ENCODE results near the gene IQUB. TPM values are rescaled to one million over a fixed set of nuclear protein-coding genes. Genes with fewer than 3 reads are reported as not detected.

The IQUB gene
- total RNA-seq, 1 donor from 2014 or later, result not detected

DNA sequence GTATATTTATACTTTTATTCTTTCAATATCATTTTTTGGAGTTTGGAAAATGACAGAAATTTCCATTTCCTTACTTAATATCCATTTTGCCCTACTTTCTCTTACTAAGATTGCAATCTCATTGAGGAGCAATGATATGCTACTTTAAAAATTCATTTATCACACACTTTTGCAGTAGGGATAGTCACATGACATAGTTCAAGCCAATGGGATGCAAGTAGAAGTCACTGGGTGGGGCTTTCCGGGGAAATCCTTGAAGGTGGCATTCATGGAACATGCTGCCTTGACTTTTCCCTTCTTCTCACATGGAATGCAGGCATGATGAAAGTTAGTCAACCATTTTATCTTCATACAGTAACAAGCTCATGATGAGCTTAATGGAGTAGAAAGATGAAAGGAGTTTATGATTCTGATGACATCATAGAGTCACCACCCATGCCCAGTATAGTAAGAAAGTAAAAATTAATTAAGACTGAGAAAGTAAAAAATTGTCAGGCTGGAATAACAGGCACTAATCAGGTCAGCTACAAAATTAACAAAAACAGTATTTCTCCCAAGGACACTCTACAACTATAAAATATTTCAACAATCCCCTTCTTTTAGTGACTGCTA lies 33.4 kb downstream of the IQUB start:
- FAIRE-seq (no peak), DNase-seq (ENCODE audit: low read depth) (no peak)
- TF ChIP-seq, protein P1, sequence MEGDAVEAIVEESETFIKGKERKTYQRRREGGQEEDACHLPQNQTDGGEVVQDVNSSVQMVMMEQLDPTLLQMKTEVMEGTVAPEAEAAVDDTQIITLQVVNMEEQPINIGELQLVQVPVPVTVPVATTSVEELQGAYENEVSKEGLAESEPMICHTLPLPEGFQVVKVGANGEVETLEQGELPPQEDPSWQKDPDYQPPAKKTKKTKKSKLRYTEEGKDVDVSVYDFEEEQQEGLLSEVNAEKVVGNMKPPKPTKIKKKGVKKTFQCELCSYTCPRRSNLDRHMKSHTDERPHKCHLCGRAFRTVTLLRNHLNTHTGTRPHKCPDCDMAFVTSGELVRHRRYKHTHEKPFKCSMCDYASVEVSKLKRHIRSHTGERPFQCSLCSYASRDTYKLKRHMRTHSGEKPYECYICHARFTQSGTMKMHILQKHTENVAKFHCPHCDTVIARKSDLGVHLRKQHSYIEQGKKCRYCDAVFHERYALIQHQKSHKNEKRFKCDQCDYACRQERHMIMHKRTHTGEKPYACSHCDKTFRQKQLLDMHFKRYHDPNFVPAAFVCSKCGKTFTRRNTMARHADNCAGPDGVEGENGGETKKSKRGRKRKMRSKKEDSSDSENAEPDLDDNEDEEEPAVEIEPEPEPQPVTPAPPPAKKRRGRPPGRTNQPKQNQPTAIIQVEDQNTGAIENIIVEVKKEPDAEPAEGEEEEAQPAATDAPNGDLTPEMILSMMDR (IDR thresholded peaks at IDR 0.05; ENCODE audit: insufficient read depth, low read length, severe bottlenecking), result no peak
- Histone ChIP-seq H3K27me3 (ENCODE audit: control insufficient read depth, insufficient read depth, low read length) (no peaks in the 10 kb centered on the region), H3K36me3 (ENCODE audit: control insufficient read depth, insufficient read depth, low read length) (no peaks in the 10 kb centered on the region), H3K4me3 (ENCODE audit: low read depth, low read length) (no peak overlapping the region)

DNA sequence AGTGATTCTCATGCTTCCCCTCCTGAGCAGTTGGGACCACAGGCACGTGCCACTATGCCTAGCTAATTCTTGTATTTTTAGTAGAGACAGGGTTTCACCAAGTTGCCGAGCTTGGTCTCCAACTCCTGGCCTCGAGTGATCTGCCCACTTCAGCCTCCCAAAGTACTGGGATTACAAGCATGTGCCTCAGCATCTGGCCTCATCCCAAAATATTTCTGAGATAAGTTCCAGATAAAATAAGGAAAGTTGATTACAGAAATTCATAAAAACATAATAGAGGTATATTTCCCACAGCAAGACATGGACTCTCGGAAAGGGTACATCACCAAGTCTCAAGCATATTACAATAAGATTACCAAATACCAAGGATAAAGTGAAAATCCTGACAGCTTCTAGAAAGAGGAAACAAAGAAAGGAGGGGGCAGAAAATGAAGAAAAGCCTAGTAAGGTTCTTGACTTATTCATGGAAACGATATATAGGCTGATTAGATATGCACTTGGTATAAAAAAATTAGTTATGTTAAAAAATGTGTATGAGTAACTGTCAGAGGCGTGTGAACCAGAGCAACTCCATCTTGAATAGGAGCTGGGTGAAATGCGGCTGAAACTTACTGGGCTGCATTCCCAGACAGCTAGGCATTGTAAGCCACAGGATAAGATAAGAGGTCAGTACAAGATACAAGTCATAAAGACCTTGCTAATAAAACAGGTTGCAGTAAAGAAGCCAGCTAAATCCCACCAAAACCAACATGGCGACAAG lies 35.0 kb downstream of the IQUB start:
- Histone ChIP-seq H3K27me3 (ENCODE audit: control insufficient read depth, insufficient read depth, low read length) (no peaks in the 10 kb centered on the region), H3K4me3 (ENCODE audit: low read depth, low read length) (no peak overlapping the region), H3K36me3 (ENCODE audit: control insufficient read depth, insufficient read depth, low read length) (no peaks in the 10 kb centered on the region)
- DNase-seq (ENCODE audit: low read depth) (no peak), FAIRE-seq (no peak)
- TF ChIP-seq, protein P1 (IDR thresholded peaks at IDR 0.05; ENCODE audit: insufficient read depth, low read length, severe bottlenecking), result no peak

DNA sequence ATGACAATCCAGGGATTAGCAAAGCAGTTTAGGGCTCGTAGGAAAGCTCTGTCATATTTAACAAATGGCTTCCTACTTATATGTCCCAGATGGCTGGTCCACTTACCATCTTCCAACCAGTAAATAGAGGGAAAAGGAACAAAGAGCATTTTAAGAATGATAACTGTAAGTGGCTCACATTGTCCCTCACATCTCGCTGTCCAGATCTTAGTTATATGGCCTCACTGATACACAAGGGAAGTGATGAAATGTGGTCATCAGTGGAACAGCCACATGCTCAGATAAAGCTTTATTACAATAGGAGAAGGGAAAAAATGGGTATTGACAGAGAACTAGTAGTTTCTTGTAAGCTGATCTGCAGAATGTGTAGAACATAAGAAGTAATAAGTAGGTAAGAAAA lies 35.8 kb downstream of the IQUB start:
- no peaks in the 10 kb centered on the region for H3K27me3 ChIP-seq (ENCODE audit: control insufficient read depth, insufficient read depth, low read length)
- TF ChIP-seq, protein P1 (IDR thresholded peaks at IDR 0.05; ENCODE audit: insufficient read depth, low read length, severe bottlenecking), result no peak
- H3K36me3 ChIP-seq (ENCODE audit: control insufficient read depth, insufficient read depth, low read length), result no peaks in the 10 kb centered on the region
- DNase-seq (ENCODE audit: low read depth), result no peak
- no peak for FAIRE-seq
- no peak overlapping the region for H3K4me3 ChIP-seq (ENCODE audit: low read depth, low read length)

DNA sequence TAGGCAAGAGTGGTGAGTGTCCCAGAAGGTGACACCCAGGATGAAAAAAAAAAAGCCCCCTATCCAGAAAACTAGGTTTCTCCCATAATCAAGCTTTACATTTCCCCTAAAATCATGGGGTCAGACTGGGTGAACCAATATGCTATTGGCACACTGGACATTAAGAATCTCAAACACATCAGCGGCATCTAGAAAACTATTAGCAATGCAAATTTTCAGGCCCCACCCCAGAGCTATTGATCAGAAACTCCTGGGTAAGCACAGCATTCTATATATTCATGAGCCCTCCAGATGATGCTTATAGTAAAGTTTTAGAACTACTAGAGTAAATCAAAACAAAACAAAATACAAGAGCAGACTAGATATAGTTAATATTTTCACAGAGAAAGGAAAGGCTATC lies 36.4 kb downstream of the IQUB start:
- FAIRE-seq, result no peak
- DNase-seq (ENCODE audit: low read depth), result no peak
- H3K27me3 ChIP-seq (ENCODE audit: control insufficient read depth, insufficient read depth, low read length), result no peaks in the 10 kb centered on the region
- TF ChIP-seq, protein P1 (IDR thresholded peaks at IDR 0.05; ENCODE audit: insufficient read depth, low read length, severe bottlenecking), result no peak
- no peak overlapping the region for H3K4me3 ChIP-seq (ENCODE audit: low read depth, low read length)
- no peaks in the 10 kb centered on the region for H3K36me3 ChIP-seq (ENCODE audit: control insufficient read depth, insufficient read depth, low read length)

DNA sequence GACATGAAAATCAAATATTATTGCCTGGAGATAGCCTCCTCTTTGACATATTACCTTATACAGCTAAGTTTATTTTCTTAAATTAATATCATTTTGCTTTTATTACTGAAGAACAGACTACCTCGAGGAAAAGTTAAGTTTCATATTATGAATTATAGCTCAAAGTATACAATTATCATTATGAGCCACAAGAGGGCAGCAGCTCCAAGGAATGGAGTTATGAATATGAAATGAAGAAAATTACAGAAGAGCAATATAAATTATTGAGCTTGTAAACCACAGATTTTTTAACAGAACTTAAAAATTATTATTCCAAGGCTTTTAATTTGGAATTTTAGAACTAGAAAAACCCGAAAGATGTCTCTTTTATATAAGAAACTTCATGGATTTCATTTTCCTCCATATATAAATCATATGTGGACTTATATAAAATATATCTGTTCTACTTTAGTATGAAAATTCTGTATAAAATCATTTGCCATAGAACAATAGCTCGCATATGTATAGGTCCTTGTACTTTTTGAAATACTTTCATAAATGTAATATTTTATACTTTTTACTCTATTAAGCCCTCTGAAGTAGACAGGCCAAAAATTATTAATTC lies 40.1 kb downstream of the IQUB start:
- Histone ChIP-seq H3K27me3 (ENCODE audit: control insufficient read depth, insufficient read depth, low read length) (no peaks in the 10 kb centered on the region), H3K36me3 (ENCODE audit: control insufficient read depth, insufficient read depth, low read length) (no peaks in the 10 kb centered on the region), H3K4me3 (ENCODE audit: low read depth, low read length) (no peak overlapping the region)
- peak; percentile 39 for DNase-seq (ENCODE audit: low read depth)
- TF ChIP-seq, protein P1 (IDR thresholded peaks at IDR 0.05; ENCODE audit: insufficient read depth, low read length, severe bottlenecking), result peak; percentile 29
- no peak for FAIRE-seq

All from bronchial epithelial cell (primary cell).